Measurements from ENCODE around the gene ABCC5.
"Not testable (repeated sequence)": the region's sequence is repeated elsewhere in the genome, so short reads cannot be mapped to it uniquely, and the experiment has no call there.

Gene ABCC5

DNA sequence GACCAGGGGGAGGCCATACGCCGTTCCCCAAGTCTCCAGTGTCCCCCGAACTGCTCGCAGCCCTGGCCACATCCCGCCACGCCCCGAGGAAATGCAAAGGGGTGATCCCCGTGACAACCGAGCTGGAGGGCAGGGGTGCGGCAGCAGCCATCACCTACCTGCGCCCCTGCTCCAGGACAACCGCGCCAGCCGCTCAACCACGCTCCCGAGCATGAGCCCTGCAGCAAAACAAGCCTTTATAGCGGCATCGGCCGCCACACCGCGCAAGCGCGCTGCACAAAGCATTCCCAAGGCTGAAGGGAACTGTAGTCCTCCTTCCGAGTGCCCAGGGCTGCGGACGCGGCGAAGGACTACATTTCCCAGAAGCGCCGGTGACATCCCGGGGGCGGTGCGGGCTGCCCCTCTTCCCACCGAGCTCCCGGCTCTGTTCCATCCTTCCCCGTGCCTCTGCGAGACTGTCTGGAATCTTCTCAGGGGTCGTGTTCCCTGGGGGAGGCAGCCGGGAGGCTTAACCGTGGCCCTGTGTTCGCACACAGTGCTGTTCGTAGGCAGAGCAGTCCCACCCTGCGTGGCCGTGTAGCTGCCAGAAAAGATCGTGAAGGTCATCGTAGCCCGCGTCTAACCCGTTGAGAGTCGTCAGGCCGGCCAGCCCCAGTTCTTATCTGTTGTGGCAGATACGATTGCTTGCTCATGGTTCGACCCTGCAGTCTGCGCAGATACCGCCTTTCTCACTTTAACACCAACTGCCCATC lies at the start of gene ABCC5:
Gene ABCC5 (minus strand): TSS at position 213 of the 752 bp plus-strand sequence. CDS start 3,492 bp downstream, outside the sequence.
- DNase-seq (ENCODE audit: low read depth): peak; percentile 90

DNA sequence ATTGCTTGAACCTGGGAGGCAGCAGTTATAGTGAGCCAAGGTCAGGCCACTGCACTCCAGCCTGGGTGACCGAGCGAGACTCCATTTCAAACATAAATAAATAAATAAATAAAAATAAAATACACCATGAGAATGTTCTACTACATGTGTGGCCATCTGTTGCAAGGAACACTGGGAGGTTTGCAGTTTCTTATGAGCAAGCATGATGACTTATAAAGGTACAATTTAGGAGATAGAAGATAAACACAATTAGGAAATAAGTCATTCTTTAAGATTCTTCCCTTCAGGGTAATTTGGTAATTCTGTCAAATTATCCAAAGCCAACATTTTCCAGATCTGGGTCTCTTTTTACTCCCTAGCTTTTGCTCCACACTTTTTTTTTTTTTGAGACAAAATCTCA lies 48.5 kb upstream of the ABCC5 start:
- DNase-seq (ENCODE audit: low read depth): peak; percentile 30

DNA sequence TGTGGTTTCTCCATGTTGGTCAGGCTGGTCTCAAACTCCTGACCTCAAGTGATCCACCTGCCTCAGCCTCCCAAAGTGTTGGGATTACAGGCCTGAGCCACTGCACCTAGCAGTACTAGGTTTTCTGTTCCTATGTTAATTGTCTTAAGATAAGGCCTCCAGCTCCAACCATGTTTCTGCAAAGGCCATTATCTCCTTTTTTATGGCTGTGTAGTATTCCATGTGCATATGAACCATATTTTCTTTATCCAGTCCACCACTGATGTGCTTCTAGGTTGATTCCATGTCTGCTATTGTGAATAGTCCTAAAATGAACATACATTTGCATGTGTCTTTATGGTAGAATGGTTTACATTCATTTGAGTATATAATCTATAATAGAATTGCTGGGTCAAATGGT lies 45.0 kb upstream of the ABCC5 start:
- DNase-seq (ENCODE audit: low read depth): no peak

DNA sequence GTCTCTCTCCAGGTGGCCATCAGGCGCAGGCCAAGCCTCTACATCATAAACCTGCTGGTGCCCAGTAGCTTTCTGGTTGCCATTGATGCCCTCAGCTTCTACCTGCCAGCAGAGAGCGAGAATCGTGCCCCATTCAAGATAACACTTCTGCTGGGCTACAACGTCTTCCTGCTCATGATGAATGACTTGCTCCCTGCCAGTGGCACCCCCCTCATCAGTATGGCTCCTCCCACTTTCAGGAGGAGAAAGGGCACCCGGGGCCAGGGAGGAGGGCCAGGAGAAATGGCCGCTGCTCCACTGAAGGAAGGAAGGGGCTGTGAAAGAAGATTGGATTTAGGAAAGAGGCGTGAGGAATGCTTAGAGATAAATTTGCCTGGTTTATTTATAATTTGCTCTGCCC lies 41.7 kb upstream of the ABCC5 start:
- no peak for DNase-seq (ENCODE audit: low read depth)

DNA sequence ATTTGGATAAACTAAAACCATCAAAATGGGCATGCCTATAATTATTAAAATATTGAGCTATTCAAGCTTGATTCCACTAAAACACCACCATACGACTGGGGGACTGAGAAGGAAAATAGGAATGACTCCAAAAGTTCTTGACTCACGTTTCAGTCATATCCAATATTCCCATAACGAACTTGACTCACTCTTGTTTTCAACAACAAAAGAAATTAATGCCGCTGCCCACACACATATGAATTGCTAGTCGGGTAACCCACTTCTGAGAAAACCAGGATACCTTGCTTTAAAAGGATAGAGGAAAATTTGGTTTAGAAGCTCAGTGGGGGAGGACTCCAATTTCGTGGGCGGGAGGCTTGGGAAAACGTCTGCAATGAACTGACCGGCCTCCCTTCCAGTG lies 40.3 kb upstream of the ABCC5 start:
- DNase-seq (ENCODE audit: low read depth): no peak

DNA sequence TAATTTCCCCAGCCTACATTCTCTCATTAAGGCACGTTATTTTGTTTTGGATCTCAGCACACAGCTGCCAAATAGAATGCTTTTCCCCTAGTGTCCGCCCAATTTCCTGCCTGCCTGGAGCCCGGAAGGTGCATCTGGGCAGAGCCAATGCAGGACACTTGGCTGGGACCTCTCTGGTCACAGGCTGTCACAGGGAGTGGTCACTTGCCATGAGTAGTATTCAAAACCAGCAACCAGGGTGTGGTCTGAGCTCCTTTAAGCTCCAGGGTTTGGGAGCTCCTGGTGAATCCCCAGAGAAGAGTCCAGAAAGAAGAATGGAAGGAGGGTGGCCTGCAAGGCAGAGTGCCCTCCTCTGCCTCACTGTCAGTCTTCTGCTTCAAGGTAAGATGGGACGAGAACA lies 35.1 kb upstream of the ABCC5 start, which contains the start of gene HTR3C:
Gene HTR3C (plus strand): TSS at position 281 of the 400 bp plus-strand sequence. CDS start 34 bp downstream, at position 315.
- no peak for DNase-seq (ENCODE audit: low read depth)

DNA sequence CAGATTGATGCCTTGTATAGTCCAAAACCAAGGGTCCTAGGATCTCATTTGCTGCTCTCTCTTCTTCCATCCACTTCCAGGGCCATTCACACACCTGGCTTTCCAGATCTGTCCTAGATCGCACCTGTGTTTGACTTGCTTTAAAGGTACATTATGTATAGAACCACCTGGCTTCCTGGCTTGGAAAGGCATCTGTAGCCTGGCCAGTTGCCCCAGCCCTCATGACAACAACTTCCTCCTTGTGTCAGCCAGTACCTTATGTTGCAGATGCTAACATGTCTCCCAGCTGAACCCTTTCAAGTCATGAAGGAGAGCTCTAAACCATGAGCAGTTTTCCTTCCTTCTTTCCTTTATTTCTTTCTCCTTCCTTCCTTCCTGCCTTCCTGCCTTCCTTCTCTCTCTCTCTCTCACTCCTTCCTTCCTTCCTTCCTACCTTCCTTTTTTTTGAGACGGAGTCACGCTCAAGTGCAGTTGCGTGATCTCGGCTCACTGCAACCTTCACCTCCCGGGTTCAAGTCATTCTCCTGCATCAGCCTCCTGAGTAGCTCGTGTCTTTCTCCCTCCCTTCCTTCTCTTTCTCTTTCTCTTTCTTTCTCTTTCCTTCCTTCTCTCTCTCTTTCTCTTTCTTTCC lies 32.6 kb upstream of the ABCC5 start:
- DNase-seq (ENCODE audit: low read depth): no peak

DNA sequence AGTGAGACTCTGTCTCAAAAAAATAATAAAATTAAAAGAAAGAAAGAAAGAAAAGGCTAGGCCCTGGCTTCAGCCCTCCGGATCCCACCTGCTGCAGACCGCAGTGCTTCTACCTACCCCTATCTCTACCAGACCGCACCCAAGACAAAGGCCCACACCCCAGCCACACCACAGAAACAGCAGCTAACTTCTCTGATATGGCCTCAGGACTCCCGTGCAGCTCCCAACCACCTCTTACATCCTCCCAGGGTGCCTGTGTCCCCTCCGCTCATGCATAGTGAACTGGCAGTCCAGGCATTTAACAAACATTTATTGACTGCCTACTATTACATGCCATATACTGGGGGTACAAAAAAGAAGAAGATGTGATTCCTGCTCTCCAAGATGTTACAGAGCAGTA lies 28.3 kb upstream of the ABCC5 start:
- DNase-seq (ENCODE audit: low read depth): no peak

DNA sequence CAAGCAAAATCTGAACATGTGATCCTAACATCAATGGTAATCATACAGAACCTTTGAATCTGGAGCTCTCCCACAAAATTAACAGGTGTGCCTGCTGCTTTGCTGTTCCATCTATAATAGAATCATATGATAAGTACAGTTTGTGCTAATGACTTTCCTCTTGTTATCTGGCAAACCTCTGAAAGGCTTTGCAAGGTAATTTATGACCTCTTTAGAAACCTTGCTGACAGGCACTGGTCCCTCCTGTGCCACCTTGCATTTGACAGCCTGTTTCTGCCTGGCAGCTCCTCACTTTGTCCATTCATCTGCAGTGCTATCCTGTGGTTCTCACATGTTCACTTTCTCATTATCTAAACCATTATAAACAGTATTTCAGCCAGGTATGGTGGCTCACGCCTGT lies 24.9 kb upstream of the ABCC5 start:
- DNase-seq (ENCODE audit: low read depth): no peak

DNA sequence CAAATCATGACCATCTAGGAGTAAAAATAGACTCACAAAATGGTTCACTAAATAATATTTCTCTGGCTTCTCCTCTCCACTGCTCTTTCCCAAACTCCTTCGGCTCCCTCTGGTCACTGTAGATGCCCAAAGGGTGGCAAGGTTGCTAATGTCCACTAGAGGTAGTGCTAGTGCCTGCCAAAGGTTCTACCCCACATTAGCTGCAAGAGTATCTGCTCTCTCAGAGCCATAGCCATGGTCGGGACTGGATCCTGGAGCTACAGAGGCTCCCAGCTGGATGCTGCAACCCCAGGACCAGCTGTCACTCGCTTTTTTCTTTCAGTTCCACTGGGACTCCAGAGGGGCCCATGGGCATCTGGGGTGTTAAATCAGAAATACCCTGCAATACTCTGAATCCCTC lies 22.3 kb upstream of the ABCC5 start:
- DNase-seq (ENCODE audit: low read depth): peak; percentile 23

DNA sequence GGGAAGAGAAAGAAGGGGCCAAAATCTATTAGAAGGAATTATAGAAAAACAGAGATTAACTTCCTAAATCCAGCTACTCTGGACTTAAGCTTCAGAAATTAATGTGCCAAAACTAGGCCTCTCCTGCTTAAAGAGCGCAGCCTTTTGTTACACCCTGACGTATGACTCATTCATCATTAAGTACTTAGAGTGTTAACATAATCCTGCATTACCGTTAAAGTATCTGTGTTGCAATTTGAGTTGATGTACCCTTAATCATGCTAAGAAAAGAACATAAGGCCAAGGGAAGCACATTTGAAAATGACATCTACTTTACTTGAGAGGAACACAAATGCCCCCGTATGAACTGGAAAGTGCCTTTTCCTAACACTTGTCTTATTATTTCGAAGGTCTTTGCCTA lies 21.7 kb upstream of the ABCC5 start:
- DNase-seq (ENCODE audit: low read depth): peak; percentile 82

DNA sequence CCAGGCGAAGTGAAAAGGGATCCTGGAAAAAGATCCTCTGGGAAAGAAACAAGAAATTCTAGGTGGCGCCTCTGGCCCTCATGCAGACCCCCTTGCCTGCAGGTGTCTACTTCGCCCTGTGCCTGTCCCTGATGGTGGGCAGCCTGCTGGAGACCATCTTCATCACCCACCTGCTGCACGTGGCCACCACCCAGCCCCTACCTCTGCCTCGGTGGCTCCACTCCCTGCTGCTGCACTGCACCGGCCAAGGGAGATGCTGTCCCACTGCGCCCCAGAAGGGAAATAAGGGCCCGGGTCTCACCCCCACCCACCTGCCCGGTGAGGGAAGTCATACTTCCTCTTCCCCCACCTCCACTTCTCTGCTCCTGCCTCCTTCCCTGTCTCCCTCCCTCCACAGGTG lies 20.6 kb upstream of the ABCC5 start:
- not testable (repeated sequence) for DNase-seq (ENCODE audit: low read depth)

DNA sequence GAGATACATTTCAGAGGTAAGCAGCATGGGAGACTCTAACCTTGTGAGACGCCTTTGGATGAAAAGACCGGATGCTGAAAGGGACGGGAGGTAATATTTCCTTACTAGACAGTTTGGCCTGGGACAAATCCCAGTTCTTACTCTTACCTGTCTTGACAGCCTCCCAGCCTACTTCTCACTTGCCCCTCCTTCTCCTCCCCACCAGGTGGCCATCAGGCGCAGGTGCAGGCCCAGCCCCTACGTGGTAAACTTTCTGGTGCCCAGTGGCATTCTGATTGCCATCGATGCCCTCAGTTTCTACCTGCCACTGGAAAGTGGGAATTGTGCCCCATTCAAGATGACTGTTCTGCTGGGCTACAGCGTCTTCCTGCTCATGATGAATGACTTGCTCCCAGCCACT lies 20.1 kb upstream of the ABCC5 start:
- no peak for DNase-seq (ENCODE audit: low read depth)

DNA sequence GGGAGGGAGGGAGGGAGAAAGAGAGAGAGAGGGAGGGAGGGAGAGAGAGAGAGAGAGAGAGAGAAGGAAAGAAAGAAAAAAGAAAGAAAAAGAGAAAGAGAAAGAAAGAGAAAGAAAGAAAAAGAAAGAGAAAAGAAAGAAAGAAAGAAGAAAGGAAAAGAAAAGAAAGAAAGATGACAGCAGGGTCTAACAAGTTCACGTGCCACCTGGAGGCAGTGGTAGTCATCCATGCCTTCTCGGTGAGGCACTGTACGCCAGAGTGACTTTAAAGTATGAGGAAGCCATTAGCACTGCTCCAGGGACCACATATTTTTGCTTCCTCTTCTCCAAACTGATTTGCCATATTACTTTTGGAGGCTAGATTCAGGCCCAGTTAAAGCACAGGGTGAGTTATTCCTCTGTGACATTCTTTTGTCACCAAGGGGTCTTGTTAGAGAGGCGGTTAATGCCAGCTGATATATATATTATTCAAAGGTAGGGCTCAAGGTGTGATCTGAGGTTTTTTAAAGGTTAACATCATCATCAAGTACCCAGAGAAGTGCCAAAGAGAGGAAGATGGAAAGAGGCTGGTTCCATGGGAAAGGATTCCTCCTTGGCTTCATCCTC lies 13.6 kb upstream of the ABCC5 start, which contains the start of gene HTR3D:
Gene HTR3D (plus strand): TSS at position 556 of the 606 bp plus-strand sequence. CDS start 0 bp downstream, at position 556.
- no peak for DNase-seq (ENCODE audit: low read depth)

DNA sequence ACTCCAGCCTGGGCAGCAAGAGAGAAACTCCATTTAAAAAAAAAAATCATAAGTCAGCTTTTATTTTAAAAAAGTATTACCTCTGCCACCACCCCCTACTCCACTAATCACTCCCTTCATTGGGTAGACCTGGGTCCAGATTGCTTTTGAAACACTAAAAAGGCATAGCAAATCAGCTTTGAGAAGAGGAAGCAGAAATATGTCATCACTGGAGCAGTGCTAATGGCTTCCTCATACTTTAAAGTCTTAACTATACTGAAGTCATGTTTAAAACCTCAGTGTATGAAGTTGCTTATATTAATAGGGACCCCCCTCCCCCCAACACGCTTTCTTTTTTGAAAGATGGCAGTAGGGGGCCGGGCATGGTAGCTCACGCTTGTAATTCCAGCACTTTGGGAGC lies 12.9 kb upstream of the ABCC5 start:
- DNase-seq (ENCODE audit: low read depth): no peak

DNA sequence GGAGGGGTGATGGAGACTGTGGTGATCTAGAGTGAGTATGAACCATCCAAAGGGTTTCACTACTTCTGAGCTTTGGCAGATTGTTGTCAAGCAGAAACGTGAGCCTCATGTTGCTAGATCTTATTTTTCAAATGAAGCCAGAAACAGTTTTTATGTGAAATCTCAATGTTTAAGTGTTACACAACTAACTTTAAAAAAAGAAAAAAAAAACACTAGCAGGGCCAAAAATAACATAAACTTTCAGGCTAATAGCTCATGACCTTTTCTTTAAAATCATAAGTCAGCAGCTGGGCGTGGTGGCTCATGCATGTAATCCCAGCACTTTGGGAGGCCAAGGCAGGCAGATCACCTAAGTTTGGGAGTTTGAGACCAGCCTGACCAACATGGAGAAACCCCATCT lies 11.8 kb upstream of the ABCC5 start:
- DNase-seq (ENCODE audit: low read depth): no peak

DNA sequence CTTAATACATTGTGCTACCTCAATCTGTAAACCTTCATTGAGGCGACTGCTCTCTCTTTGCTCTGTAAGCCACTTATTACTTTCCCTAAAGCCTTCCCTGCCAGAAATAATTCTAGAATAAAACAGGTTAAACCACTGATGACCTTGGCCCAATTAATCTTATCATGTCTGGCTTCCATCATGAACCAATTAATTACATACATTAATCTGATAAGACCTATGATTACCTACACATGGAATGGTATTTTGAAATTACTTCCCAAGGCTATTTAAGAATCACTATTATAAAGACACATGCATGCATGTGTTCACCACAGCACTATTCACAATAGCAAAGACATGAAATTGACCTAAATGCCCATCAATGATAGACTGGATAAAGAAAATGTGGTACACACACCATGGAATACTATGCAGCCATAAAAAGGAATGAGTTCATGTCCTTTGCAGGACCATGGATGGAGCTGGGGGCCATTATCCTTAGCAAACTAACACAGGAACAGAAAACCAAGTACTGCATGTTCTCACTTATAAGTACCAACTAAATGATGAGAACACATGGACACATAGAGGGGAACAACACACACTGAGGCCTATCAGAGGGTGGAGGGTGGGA lies 10.7 kb upstream of the ABCC5 start:
- peak; percentile 71 for DNase-seq (ENCODE audit: low read depth)

DNA sequence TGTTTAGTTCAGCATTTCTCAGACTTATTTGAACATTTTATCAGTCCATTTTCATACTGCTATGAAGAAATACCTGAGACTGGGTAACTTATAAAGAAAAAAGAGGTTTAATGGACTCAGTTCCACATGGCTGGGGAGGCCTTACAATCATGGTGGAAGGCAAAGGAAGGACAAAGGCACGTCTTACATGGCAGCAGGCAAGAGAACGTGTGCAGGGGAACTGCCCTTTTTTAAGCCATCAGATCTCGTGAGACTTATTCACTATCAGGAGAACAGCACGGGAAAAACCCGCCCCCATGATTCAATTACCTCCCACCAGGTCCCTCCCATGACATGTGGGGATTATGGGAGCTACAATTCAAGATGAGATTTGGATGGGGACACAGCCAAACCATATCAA lies 7.6 kb upstream of the ABCC5 start:
- not testable (repeated sequence) for DNase-seq (ENCODE audit: low read depth)

DNA sequence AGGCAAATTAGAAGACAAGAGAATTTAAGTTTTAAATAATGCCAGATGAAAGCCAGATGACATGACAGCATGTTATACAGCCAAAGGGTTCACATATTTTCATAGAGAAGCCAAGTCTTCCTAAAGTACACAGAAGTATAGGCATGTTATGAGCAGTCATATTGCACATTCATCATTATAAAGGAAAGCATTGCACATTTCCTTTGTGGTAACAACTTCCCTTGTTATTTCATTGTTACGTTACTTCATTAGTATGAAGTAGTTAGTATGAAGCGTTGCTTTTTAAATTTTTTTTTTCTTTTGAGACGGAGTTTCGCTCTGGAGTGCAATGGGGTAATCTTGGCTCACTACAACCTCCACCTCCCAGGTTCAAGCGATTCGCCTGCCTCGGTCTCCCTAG lies 4.6 kb upstream of the ABCC5 start:
- no peak for DNase-seq (ENCODE audit: low read depth)

DNA sequence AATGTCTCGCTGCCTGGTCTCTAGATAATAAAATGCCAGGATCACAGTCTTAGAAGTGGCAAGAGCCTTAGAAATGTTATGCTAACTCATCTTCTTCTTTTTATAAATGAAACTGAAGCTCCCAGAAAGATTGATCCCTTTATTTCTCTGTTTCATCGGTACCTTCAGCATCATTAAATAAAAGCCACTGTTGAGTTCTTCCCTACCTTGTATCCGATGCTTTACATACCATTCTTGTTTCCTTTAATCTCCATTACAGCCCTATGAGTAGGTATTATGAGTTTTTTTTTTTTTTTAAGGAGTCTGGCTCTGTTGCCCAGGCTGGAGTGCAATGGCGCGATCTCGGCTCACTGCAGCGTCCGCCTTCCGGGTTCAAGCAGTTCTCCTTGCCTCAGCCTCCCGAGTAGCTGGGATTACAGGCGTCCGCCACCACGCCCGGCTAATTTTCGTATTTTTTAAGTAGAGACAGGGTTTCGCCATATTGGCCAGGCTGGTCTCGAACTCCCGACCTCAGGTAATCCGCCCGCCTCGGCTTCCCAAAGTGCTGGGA lies 815 bp upstream of the ABCC5 start:
- no peak for DNase-seq (ENCODE audit: low read depth)

DNA sequence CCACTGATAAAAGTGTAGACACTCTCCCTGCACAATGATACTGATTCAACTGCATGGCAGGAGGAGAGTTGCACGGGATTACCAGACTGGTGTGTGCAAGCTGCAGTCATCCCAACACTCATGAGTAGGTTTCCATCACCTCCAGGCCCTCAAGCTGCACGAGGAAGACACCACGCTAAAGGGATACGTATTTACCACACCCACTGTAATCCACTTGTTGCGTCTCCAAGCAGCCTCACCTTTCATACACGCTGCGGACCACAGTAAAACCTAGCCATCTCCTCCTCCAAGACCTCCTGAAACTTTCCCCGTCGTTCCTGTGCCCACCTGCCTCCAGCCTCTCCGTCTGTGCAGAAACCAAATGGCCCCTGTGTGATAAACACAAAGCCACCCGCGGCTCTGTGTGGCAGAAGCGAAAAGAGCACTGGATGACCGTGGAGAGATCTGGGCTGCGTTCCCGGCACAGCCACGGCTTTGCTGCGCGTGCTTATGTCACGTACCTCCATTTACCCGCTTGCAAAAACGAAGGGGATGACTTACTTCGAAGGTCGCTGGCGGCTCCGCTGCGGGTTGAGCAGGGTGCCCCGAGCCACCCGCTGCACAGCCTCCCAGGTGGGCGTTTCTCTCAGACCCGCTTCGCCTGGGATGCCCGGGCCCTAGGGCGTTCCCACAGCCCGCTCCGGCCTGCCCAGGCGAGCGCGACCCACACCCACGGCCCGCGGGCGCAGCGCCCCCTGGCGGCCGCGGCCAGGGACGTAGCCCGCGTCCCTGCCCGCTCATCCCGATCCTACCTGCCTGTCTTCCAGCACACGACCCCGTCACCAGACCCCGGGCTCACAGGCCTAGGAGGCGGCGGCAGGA lies 643 bp downstream of the ABCC5 start:
- peak; percentile 38 for DNase-seq (ENCODE audit: low read depth)
